Esophagus squamous epithelium (tissue), 4 donors: ENCODE results near the gene SIRT6.

ENCODE experiments used
- CTCF ChIP-seq, 6 experiments: fragments of 450-650 bp in 4 of 6; fragments of 200-600 bp in 2 of 6; sonication (generic) in 2 of 6; IDR thresholded peaks; one replicate each; pipeline ENCODE4 v1.5.1; 2016 to 2019; ENCODE audit warnings: antibody characterized with exemption in 6 of 6, mild to moderate bottlenecking in 4 of 6, moderate library complexity in 4 of 6
- POLR2A ChIP-seq, 4 donors: fragments of 450-650 bp; IDR thresholded peaks; one replicate each; pipeline ENCODE4 v1.6.1; 2017; ENCODE audit warnings: antibody characterized with exemption in 4 of 4, mild to moderate bottlenecking in 4 of 4, moderate library complexity in 3 of 4

- no peak for TF ChIP-seq CTCF (IDR thresholded peaks at IDR 0.05)
- TF ChIP-seq POLR2A (IDR thresholded peaks at IDR 0.05) = no peak
Observed at GRCh38 chr19:4184718-4185352, 2.5 kb upstream of the SIRT6 start.
